Measurements from ENCODE around the gene ASPHD1.
"Not testable (repeated sequence)": the region's sequence is repeated elsewhere in the genome, so short reads cannot be mapped to it uniquely, and the experiment has no call there.

ASPHD1 gene

GRCh38 chr16:29907973-29908372, 7.7 kb downstream of the ASPHD1 start:
- no peak for DNase-seq (ENCODE audit: low read depth, low spot score)

DNA sequence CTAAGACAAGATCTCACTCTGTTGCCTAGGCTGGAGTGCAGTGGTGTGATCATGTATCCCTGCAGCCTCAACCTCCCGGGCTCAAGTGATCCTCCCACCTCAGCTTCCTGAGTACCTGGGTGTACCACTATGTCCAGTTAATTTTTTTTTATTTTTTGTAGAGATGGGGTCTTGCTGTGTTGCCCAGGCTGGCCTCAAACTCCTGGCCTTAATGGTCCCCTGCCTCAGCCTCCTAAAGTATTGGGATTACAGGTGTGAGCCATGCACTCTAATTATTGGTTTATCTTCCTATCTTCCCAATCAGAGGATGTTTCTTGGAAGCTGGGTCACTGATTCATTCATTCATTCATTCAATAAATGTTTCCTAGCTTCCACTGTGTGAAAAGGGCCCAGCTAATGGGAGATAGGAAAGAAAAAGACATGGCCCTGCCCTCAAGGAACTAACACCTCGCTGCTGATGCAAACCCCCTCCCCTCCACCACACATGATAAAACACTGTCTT, 8.5 kb downstream of the ASPHD1 start:
- no peak for DNase-seq (ENCODE audit: low read depth, low spot score)

- DNase-seq (ENCODE audit: low read depth, low spot score) = no peak
Observed at GRCh38 chr16:29909391-29909790, 9.1 kb downstream of the ASPHD1 start.

GRCh38 chr16:29909851-29910250, 9.6 kb downstream of the ASPHD1 start:
- DNase-seq (ENCODE audit: low read depth, low spot score) = not testable (repeated sequence)

GRCh38 chr16:29910819-29911675, 10.8 kb downstream of the ASPHD1 start:
- no peak for DNase-seq (ENCODE audit: low read depth, low spot score)

- no peak for DNase-seq (ENCODE audit: low read depth, low spot score)
Observed at GRCh38 chr16:29911676-29912010, 11.4 kb downstream of the ASPHD1 start.

DNA sequence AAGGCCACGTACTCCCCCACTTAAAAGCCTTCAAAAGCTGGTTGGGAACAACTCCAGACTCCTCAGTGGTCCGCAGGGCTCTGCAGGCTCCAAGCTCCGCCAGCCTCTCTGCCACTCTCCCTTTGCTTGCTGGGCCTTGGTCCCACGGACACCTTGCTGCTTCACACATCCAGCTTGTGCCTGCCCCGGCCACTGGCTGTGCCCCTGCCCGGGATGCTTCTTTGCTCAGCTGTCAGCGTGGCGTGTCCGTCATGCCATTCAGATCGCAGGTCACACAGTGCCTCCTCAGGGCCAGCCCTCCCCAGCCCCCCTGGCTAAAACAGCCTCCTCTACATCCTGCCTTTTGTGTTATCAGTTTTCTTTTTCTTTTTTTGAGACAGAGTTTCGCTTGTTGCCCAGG, 11.8 kb downstream of the ASPHD1 start:
- no peak for DNase-seq (ENCODE audit: low read depth, low spot score)

GRCh38 chr16:29913514-29913913, 13.2 kb downstream of the ASPHD1 start:
- no peak for DNase-seq (ENCODE audit: low read depth, low spot score)

DNA sequence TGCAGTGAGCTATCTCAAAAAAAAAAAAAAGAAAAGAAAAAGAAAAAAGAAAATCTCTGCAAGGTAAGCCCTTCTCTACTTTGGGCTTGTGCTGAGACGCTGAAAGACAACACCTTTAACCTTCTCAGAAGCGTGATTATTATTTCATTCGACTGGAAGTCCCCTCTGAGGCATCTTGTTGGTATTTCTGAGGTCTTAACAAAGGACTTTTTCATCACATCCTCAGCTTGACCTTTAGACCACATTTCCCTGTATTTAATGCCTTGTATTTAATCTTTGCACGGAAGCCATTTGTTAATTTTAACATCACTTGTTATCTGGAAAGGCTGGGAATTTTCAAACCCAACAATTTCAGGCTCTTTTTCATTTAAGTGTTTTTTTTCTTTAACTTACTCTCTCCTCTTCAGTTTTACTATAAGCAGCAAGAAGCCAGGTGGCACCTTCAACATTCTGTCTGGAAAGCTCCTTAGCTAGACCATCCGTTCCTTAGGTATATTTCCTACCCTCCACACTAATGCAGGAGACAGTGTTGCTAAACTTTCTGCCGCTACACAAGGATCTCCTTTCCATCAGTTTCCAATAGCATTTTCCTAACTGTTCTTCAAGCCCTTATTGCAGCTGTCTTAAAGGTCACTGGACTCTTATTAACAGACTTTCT, 15.4 kb downstream of the ASPHD1 start:
- DNase-seq (ENCODE audit: low read depth, low spot score) = peak; percentile 19

- no peak for DNase-seq (ENCODE audit: low read depth, low spot score)
Observed at GRCh38 chr16:29916979-29917378, 16.7 kb downstream of the ASPHD1 start.

DNA sequence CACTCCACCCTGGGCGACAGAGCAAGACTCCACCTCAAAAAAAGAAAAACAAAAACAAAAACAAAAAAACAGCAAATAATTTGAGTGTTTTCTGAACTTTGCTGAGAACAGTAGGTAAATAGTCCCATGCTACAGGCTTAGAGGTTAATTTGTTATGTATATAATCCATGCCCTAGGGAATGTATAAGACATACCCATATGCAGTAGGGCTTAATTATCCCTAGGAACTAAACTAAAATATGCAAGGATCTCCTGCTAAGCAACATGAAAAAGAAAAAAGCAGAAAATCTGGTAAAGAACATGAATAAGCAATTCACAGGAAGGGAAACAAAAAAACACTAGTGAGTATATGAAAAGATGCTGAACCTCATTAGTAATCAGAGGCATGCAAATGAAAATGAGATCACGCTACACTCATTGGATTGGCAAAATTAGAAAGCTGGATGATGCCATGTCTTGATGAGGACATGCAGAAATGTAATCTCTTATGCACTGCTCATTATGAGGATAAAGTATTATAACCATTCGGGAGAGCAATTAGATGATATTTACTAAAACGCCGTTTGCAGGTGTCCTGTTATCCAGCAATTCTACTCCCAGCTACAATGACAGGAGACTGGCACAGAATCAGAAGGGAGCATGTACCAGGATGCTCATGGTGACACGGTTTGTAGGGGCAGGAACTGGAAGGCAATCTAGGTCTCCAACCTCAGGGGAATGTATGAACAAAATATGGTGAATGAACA, 20.2 kb downstream of the ASPHD1 start:
- DNase-seq (ENCODE audit: low read depth, low spot score) = no peak

- no peak for DNase-seq (ENCODE audit: low read depth, low spot score)
Observed at GRCh38 chr16:29921034-29921385, 20.7 kb downstream of the ASPHD1 start.

GRCh38 chr16:29922326-29922725, 22.0 kb downstream of the ASPHD1 start:
- DNase-seq (ENCODE audit: low read depth, low spot score) = no peak

DNA sequence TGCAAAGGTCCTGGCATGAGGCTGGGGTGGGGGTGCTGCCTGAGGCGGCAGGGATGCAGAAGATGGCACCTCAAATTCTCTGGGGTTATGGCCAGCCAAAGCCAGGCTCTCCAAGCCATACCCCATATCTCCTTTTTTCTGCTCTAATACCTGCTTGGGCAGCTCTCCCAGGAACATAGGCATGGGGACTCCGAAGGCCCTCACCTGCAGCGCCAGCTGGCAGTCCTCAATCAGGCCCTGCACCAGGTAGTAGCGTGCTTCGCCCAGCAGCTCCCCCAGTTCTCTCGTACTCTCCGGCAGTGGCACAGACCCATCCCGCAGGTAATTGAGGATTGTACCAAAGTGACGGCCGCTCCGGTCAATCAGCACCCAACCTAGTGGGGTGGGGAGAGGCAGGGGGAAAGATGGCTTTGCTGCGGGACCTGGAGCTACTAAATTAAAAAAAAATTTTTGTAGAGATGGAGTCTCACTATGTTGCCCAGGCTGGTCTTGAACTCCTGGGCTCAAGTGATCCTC, 22.8 kb downstream of the ASPHD1 start:
- no peak for DNase-seq (ENCODE audit: low read depth, low spot score)

DNA sequence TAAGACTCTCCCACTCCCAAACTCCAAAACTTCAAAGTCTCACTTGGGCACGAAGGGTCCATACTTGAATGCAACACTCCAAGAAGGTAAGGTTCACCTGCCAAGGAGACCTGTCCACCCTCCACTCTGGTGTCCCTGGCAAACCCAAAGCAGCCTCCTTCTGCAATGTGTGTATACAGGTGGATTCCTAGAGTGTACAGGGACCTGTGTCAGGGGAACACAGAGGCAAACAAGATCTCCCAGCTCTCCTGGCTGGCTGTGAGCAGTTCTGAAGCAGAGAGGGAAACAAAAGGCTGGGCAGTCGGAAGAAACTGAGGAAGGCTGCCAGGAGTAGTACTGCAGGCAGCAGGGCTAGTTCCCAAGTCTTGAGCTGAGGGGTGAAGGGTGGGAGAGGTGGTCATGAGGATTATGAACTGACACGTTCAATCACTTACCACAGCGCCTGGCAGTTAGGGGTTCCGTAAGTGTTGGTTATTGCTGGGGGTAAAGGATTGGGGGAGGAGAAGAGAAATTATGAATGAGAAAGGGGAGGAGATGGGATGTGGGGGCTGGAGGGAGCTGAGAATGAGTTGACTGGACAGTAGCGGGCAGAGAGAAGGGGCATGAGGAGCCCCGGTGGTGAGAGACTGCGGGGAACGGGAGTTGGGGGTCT, 24.9 kb downstream of the ASPHD1 start:
- peak; percentile 53 for DNase-seq (ENCODE audit: low read depth, low spot score)

DNA sequence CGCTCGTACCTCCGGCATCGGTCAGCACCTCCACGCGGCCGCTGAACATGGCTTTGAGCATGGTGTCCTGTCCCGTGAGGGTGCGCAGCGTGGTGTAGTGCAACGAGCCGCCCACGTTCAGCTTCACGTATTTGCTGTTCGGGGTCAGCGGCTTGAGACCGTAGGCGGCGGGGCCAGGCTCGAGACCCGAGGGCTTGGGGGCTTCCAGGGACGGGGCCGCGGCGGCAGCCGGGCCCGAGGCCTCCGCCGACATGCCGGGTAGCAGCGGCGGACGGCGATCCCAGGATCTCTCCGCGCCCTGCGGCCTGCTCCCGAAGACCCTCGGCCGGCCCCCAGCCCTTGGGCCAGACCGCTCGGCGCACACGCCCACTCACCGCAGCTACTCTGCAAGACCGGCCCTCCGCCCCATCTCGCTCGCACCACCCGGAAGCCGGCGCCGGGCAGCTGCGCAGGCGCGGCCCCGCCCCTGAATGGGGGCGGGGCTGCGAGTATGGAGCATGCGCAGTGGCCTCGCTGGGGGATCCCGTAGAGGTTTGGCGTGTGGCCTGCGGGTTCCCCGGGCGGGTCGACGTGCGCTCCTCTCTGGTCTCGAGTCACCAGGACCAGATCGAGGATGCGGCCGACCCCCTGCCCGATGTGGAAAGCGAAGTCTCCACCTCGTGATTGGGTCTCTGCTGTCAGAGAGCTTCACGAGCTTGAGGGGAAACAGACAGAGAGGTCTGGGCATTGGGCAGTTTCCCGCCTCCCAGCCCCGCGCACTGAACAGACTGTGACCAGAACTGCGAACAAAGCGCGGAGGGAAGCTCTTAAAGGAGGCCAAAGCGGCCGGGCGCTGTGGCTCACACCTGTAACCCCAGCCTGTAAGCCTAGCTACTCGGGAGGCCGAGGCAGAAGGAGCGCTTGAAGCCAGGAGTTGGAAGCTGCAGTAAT, 25.8 kb downstream of the ASPHD1 start, which contains the start of gene KCTD13:
Gene KCTD13 (minus strand): TSS at position 446 of the 930 bp plus-strand sequence. CDS start 193 bp downstream, at position 253.
- peak; percentile 94 for DNase-seq (ENCODE audit: low read depth, low spot score)

- DNase-seq (ENCODE audit: low read depth, low spot score) = no peak
Observed at GRCh38 chr16:29926711-29927052, 26.4 kb downstream of the ASPHD1 start.

DNA sequence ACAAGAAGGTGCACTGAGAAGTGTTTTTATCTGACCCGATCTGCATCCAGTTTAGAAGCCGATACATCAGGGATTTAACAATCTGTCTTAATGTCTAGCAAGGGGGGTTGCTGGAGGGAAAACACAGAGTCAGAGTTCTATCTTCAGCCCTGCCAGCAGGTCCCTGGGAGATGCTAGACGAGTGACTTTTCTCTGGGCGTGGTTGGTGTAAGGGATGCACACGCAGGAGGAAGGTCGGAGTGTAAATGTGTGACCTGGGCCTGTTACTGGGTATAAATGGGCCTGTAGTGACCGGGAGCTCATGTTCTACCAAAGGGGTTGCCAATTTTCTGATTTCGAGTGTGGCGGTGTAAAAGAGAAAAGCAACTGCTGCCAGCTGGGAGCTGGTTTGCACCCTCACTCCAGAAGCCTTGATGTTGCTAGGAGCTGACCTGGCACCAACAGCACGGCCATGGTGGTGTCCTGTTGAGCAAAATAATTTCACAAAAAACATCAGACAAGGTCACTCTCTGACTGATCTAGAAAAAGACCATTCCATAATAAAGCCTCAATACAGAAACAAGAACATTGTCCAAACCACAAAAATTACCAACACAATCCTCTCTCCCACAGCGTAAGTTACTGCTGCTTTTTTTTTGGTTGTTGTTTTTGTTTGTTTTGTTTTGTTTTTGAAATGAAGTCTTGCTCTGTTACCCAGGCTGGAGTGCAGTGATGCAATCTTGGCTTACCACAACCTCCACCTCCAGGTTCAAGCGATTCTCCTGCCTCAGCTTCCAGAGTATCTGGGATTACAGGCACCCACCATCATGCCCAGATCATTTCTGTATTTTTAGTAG, 27.0 kb downstream of the ASPHD1 start:
- peak; percentile 46 for DNase-seq (ENCODE audit: low read depth, low spot score)

GRCh38 chr16:29931750-29932149, 31.5 kb downstream of the ASPHD1 start:
- DNase-seq (ENCODE audit: low read depth, low spot score) = not testable (repeated sequence)

GRCh38 chr16:29940656-29941055, 40.4 kb downstream of the ASPHD1 start:
- DNase-seq (ENCODE audit: low read depth, low spot score) = peak; percentile 34

Measured in astrocyte of the hippocampus (primary cell).